HG02852 (cell line): ENCODE data around the gene EPHA4.

ENCODE experiments used
- ATAC-seq: cut with Tn5 transposase; IDR thresholded peaks from one replicate; pipeline ENCODE4 v1.9.1; 2021; ENCODE audit warnings: mild to moderate bottlenecking, moderate library complexity; ENCODE audit not compliant: unreplicated experiment

The EPHA4 gene

GRCh38 chr2:221480821-221481220 is 91.3 kb downstream of the EPHA4 start:
- ATAC-seq: no peak

GRCh38 chr2:221480163-221480562 is 91.9 kb downstream of the EPHA4 start:
- no peak for ATAC-seq

- ATAC-seq: no peak
Measured at GRCh38 chr2:221478485-221478863, 93.6 kb downstream of the EPHA4 start.

- ATAC-seq: no peak
Measured at GRCh38 chr2:221477714-221478484, 94.2 kb downstream of the EPHA4 start.

GRCh38 chr2:221476195-221476594 is 95.9 kb downstream of the EPHA4 start:
- no peak for ATAC-seq

GRCh38 chr2:221473451-221473850 is 98.7 kb downstream of the EPHA4 start:
- ATAC-seq: no peak

- no peak for ATAC-seq
Measured at GRCh38 chr2:221468317-221468716, 103.8 kb downstream of the EPHA4 start.

- no peak for ATAC-seq
Measured at GRCh38 chr2:221467610-221468009, 104.5 kb downstream of the EPHA4 start.

GRCh38 chr2:221466744-221467143 is 105.4 kb downstream of the EPHA4 start:
- ATAC-seq: no peak

GRCh38 chr2:221465776-221466175 is 106.3 kb downstream of the EPHA4 start:
- ATAC-seq: peak; percentile 66

- no peak for ATAC-seq
Measured at GRCh38 chr2:221464971-221465370, 107.1 kb downstream of the EPHA4 start.

GRCh38 chr2:221463241-221463896 is 108.7 kb downstream of the EPHA4 start:
- ATAC-seq: no peak

GRCh38 chr2:221461901-221462300 is 110.2 kb downstream of the EPHA4 start:
- ATAC-seq: no peak

- ATAC-seq: no peak
Measured at GRCh38 chr2:221460136-221460535, 112.0 kb downstream of the EPHA4 start.

GRCh38 chr2:221458578-221458977 is 113.5 kb downstream of the EPHA4 start:
- ATAC-seq: no peak

GRCh38 chr2:221455214-221455613 is 116.9 kb downstream of the EPHA4 start:
- ATAC-seq: no peak

GRCh38 chr2:221454459-221455105 is 117.5 kb downstream of the EPHA4 start:
- ATAC-seq: no peak

GRCh38 chr2:221451862-221452788 is 120.0 kb downstream of the EPHA4 start:
- ATAC-seq: no peak

GRCh38 chr2:221450280-221450679 is 121.8 kb downstream of the EPHA4 start:
- ATAC-seq: no peak

- ATAC-seq: no peak
Measured at GRCh38 chr2:221449406-221449805, 122.7 kb downstream of the EPHA4 start.

- no peak for ATAC-seq
Measured at GRCh38 chr2:221448844-221449390, 123.2 kb downstream of the EPHA4 start.
